Activated CD4-positive, alpha-beta T cell treated with anti-CD3 and anti-CD28 coated beads, Interleukin-2, Interleukin-6, amounts not matched to agents 100 ng/mL and 50 ng/mL, durations not matched to agents 16 hours and 8 hours (primary cell): ENCODE data around the gene RFFL.
"Not testable (repeated sequence)": the region's sequence is repeated elsewhere in the genome, so short reads cannot be mapped to it uniquely, and the experiment has no call there.

Experiments used
- DNase-seq: peaks from one replicate; pipeline ENCODE4 v3.0.0-alpha.2; 2020

The RFFL gene

GRCh38 chr17:35000965-35001364 lies 62.5 kb downstream of the RFFL start:
- not testable (repeated sequence) for DNase-seq

- no peak for DNase-seq
Measured at GRCh38 chr17:34999456-34999855, 64.1 kb downstream of the RFFL start.

GRCh38 chr17:34998205-34998604 lies 65.3 kb downstream of the RFFL start:
- peak; percentile 86 for DNase-seq

GRCh38 chr17:34997355-34997862 lies 66.1 kb downstream of the RFFL start:
- DNase-seq, result no peak

- DNase-seq, result no peak
Measured at GRCh38 chr17:34996422-34997285, 66.9 kb downstream of the RFFL start.

- DNase-seq, result no peak
Measured at GRCh38 chr17:34993031-34993430, 70.5 kb downstream of the RFFL start.

GRCh38 chr17:34991606-34992005 lies 71.9 kb downstream of the RFFL start:
- no peak for DNase-seq

GRCh38 chr17:34990921-34991365 lies 72.6 kb downstream of the RFFL start:
- no peak for DNase-seq

- no peak for DNase-seq
Measured at GRCh38 chr17:34989473-34989872, 74.0 kb downstream of the RFFL start.

GRCh38 chr17:34988644-34989043 lies 74.9 kb downstream of the RFFL start:
- no peak for DNase-seq

GRCh38 chr17:34987232-34987631 lies 76.3 kb downstream of the RFFL start:
- DNase-seq, result no peak

GRCh38 chr17:34981538-34982241 lies 81.8 kb downstream of the RFFL start:
- DNase-seq, result no peak

- peak; percentile 78 for DNase-seq
Measured at GRCh38 chr17:34980681-34981537, 82.6 kb downstream of the RFFL start.

GRCh38 chr17:34980353-34980680 lies 83.2 kb downstream of the RFFL start, which contains the start of gene LIG3:
Gene LIG3, plus strand, starts transcription at chr17:34980512. Its CDS starts 2,494 bp downstream, at chr17:34983006.
- DNase-seq, result peak; percentile 96

- no peak for DNase-seq
Measured at GRCh38 chr17:34979650-34980352, 83.7 kb downstream of the RFFL start.

- no peak for DNase-seq
Measured at GRCh38 chr17:34979153-34979552, 84.4 kb downstream of the RFFL start.

GRCh38 chr17:34974794-34975785 lies 88.4 kb downstream of the RFFL start:
- peak; percentile 78 for DNase-seq

GRCh38 chr17:34974179-34974578 lies 89.3 kb downstream of the RFFL start:
- peak; percentile 51 for DNase-seq

- peak; percentile 94 for DNase-seq
Measured at GRCh38 chr17:34961093-34961911, 102.2 kb downstream of the RFFL start, which contains the start of the genes CCT6B and ZNF830. Gene CCT6B, minus strand, starts transcription at chr17:34961460. Its CDS starts 67 bp downstream, at chr17:34961393. Gene ZNF830, plus strand, starts transcription at chr17:34961540. Its CDS starts 27 bp downstream, at chr17:34961567.

- no peak for DNase-seq
Measured at GRCh38 chr17:34958438-34958837, 105.1 kb downstream of the RFFL start.
